HCEC 1CT (cell line): ENCODE measurements around the gene AP2B1.
"Not testable (repeated sequence)": the region's sequence is repeated elsewhere in the genome, so short reads cannot be mapped to it uniquely, and the experiment has no call there.

Experiments
- DNase-seq: peaks from one replicate; pipeline ENCODE4 v3.0.0-alpha.2; 2017

Gene AP2B1

GRCh38 chr17:35587074-35587961 lies at the start of gene AP2B1:
TSS of gene AP2B1 (plus strand) at chr17:35587322. CDS start at chr17:35594031, 6,709 bp downstream.
- DNase-seq = peak; percentile 90

- DNase-seq = no peak
These were observed 49.5 kb upstream of the AP2B1 start, which contains the start of gene SLFN12L for GRCh38 chr17:35537601-35538141. TSS of gene SLFN12L (minus strand) at chr17:35537678. CDS start at chr17:35522364, 15,314 bp downstream.

GRCh38 chr17:35539659-35540026 lies 47.5 kb upstream of the AP2B1 start:
- DNase-seq = no peak

GRCh38 chr17:35540589-35541404 lies 46.3 kb upstream of the AP2B1 start:
- peak; percentile 38 for DNase-seq

GRCh38 chr17:35541434-35541833 lies 45.7 kb upstream of the AP2B1 start:
- DNase-seq = no peak

GRCh38 chr17:35542990-35543389 lies 44.1 kb upstream of the AP2B1 start:
- DNase-seq = no peak

GRCh38 chr17:35543856-35544255 lies 43.3 kb upstream of the AP2B1 start:
- DNase-seq = no peak

- DNase-seq = no peak
These were observed 42.0 kb upstream of the AP2B1 start for GRCh38 chr17:35545150-35545549.

GRCh38 chr17:35546487-35546886 lies 40.6 kb upstream of the AP2B1 start:
- no peak for DNase-seq

- DNase-seq = no peak
These were observed 38.8 kb upstream of the AP2B1 start for GRCh38 chr17:35548208-35548810.

- DNase-seq = no peak
These were observed 38.1 kb upstream of the AP2B1 start for GRCh38 chr17:35548978-35549377.

GRCh38 chr17:35553310-35553709 lies 33.8 kb upstream of the AP2B1 start:
- DNase-seq = no peak

- no peak for DNase-seq
These were observed 32.5 kb upstream of the AP2B1 start for GRCh38 chr17:35554668-35555067.

GRCh38 chr17:35555691-35556090 lies 31.4 kb upstream of the AP2B1 start:
- no peak for DNase-seq

- no peak for DNase-seq
These were observed 29.8 kb upstream of the AP2B1 start for GRCh38 chr17:35557353-35557752.

- DNase-seq = no peak
These were observed 27.5 kb upstream of the AP2B1 start for GRCh38 chr17:35559495-35560210.

GRCh38 chr17:35560703-35561102 lies 26.4 kb upstream of the AP2B1 start, which contains the start of gene SLFN14:
TSS of gene SLFN14 (minus strand) at chr17:35560819. CDS start at chr17:35558062, 2,757 bp downstream.
- no peak for DNase-seq

- not testable (repeated sequence) for DNase-seq
These were observed 23.9 kb upstream of the AP2B1 start for GRCh38 chr17:35563181-35563580.

GRCh38 chr17:35566968-35567367 lies 20.2 kb upstream of the AP2B1 start:
- DNase-seq = no peak

GRCh38 chr17:35568561-35568960 lies 18.6 kb upstream of the AP2B1 start:
- DNase-seq = peak; percentile 43

- no peak for DNase-seq
These were observed 17.7 kb upstream of the AP2B1 start for GRCh38 chr17:35569405-35569804.

- no peak for DNase-seq
These were observed 11.4 kb upstream of the AP2B1 start for GRCh38 chr17:35575759-35576158.
